HG03045 (cell line): ENCODE data around the gene ADAMTS18.
"Not testable (repeated sequence)": the region's sequence is repeated elsewhere in the genome, so short reads cannot be mapped to it uniquely, and the experiment has no call there.

Experiments used
- ATAC-seq: cut with Tn5 transposase; IDR thresholded peaks from one replicate; pipeline ENCODE4 v1.9.1; 2021; ENCODE audit warnings: mild to moderate bottlenecking, moderate library complexity; ENCODE audit not compliant: unreplicated experiment

Gene ADAMTS18

GRCh38 chr16:77295896-77296295 is 138.9 kb downstream of the ADAMTS18 start:
- ATAC-seq = no peak

- no peak for ATAC-seq
Measured at GRCh38 chr16:77290451-77291115, 144.3 kb downstream of the ADAMTS18 start.

GRCh38 chr16:77289331-77289809 is 145.5 kb downstream of the ADAMTS18 start:
- no peak for ATAC-seq

- ATAC-seq = no peak
Measured at GRCh38 chr16:77288222-77288621, 146.6 kb downstream of the ADAMTS18 start.

- no peak for ATAC-seq
Measured at GRCh38 chr16:77285676-77286075, 149.2 kb downstream of the ADAMTS18 start.

- no peak for ATAC-seq
Measured at GRCh38 chr16:77282345-77282744, 152.5 kb downstream of the ADAMTS18 start.

- ATAC-seq = not testable (repeated sequence)
Measured at GRCh38 chr16:77279316-77279715, 155.5 kb downstream of the ADAMTS18 start.

- no peak for ATAC-seq
Measured at GRCh38 chr16:77277571-77277970, 157.3 kb downstream of the ADAMTS18 start.

GRCh38 chr16:77277141-77277540 is 157.7 kb downstream of the ADAMTS18 start:
- ATAC-seq = no peak

GRCh38 chr16:77276661-77277060 is 158.2 kb downstream of the ADAMTS18 start:
- no peak for ATAC-seq

- not testable (repeated sequence) for ATAC-seq
Measured at GRCh38 chr16:77275303-77275702, 159.5 kb downstream of the ADAMTS18 start.

GRCh38 chr16:77273815-77274214 is 161.0 kb downstream of the ADAMTS18 start:
- ATAC-seq = no peak

- no peak for ATAC-seq
Measured at GRCh38 chr16:77271532-77272426, 163.1 kb downstream of the ADAMTS18 start.

GRCh38 chr16:77266185-77266584 is 168.6 kb downstream of the ADAMTS18 start:
- not testable (repeated sequence) for ATAC-seq

GRCh38 chr16:77262971-77263370 is 171.9 kb downstream of the ADAMTS18 start:
- no peak for ATAC-seq

GRCh38 chr16:77250400-77250799 is 184.4 kb downstream of the ADAMTS18 start:
- ATAC-seq = no peak

GRCh38 chr16:77246150-77246549 is 188.7 kb downstream of the ADAMTS18 start:
- no peak for ATAC-seq

- ATAC-seq = not testable (repeated sequence)
Measured at GRCh38 chr16:77242471-77242870, 192.4 kb downstream of the ADAMTS18 start.

- no peak for ATAC-seq
Measured at GRCh38 chr16:77238593-77238992, 196.2 kb downstream of the ADAMTS18 start.

- ATAC-seq = peak; percentile 98
Measured at GRCh38 chr16:77236063-77236511, 198.7 kb downstream of the ADAMTS18 start.

- no peak for ATAC-seq
Measured at GRCh38 chr16:77234611-77235010, 200.2 kb downstream of the ADAMTS18 start.
